Amniotic stem cell (primary cell): ENCODE data around the gene PKP4.

Source experiments
- DNase-seq: peaks from one replicate; lab custom pipeline; 2025; lab: John Stamatoyannopoulos, UW

PKP4 gene

GRCh38 chr2:158651358-158652057 is 194.8 kb downstream of the PKP4 start:
- DNase-seq = no peak

- DNase-seq = no peak
These were observed 198.9 kb downstream of the PKP4 start for GRCh38 chr2:158655628-158656027.

GRCh38 chr2:158656492-158657229 is 199.9 kb downstream of the PKP4 start:
- DNase-seq = no peak

- DNase-seq = no peak
These were observed 201.6 kb downstream of the PKP4 start for GRCh38 chr2:158658396-158658795.

- DNase-seq = no peak
These were observed 202.7 kb downstream of the PKP4 start for GRCh38 chr2:158659483-158659882.

- DNase-seq = no peak
These were observed 204.5 kb downstream of the PKP4 start for GRCh38 chr2:158661231-158661630.

GRCh38 chr2:158662421-158662820 is 205.7 kb downstream of the PKP4 start:
- no peak for DNase-seq

GRCh38 chr2:158663796-158664195 is 207.0 kb downstream of the PKP4 start:
- no peak for DNase-seq

GRCh38 chr2:158664987-158665386 is 208.2 kb downstream of the PKP4 start:
- no peak for DNase-seq

- no peak for DNase-seq
These were observed 209.0 kb downstream of the PKP4 start for GRCh38 chr2:158665536-158666302.

- DNase-seq = no peak
These were observed 210.2 kb downstream of the PKP4 start for GRCh38 chr2:158666969-158667368.

- DNase-seq = no peak
These were observed 210.8 kb downstream of the PKP4 start for GRCh38 chr2:158667586-158667985.

GRCh38 chr2:158668001-158668765 is 211.4 kb downstream of the PKP4 start:
- no peak for DNase-seq

- DNase-seq = no peak
These were observed 213.5 kb downstream of the PKP4 start for GRCh38 chr2:158670292-158670691.

GRCh38 chr2:158671360-158672245 is 214.9 kb downstream of the PKP4 start:
- DNase-seq = no peak

- no peak for DNase-seq
These were observed 219.5 kb downstream of the PKP4 start for GRCh38 chr2:158676295-158676694.

GRCh38 chr2:158676696-158677095 is 219.9 kb downstream of the PKP4 start:
- DNase-seq = no peak

GRCh38 chr2:158677542-158677941 is 220.8 kb downstream of the PKP4 start:
- DNase-seq = no peak

- DNase-seq = no peak
These were observed 225.1 kb downstream of the PKP4 start for GRCh38 chr2:158681816-158682215.

GRCh38 chr2:158685646-158686045 is 228.9 kb downstream of the PKP4 start:
- no peak for DNase-seq

- DNase-seq = peak; percentile 45
These were observed 229.5 kb downstream of the PKP4 start for GRCh38 chr2:158686210-158686691.
